SK-N-SH (cell line): ENCODE data around the gene IQCE. TPM values are rescaled to one million over a fixed set of nuclear protein-coding genes. Genes with fewer than 3 reads are reported as not detected.

Experiments used
- CTCF ChIA-PET: fragments of 300-600, 350-600 bp; formaldehyde crosslinking; extraction: SDS; loops from one replicate; lab custom pipeline; 2021; lab: Yijun Ruan, JAX
- POLR2A ChIA-PET: fragments of 350-600 bp; sonication (Branson Sonifier 250); formaldehyde crosslinking; extraction: SDS; loops from one replicate; lab custom pipeline; 2020; ENCODE audit warnings: antibody characterized with exemption, inconsistent platforms; lab: Yijun Ruan, JAX
- DNase-seq: peaks from one replicate; pipeline ENCODE4 v3.0.0; 2012
- H2AFZ ChIP-seq: fragments of 200-600 bp; sonication (generic); 2 replicates; pipeline ENCODE4 v1.8.1; 2016; ENCODE audit warnings: antibody characterized with exemption, mild to moderate bottlenecking, low read depth
- H3F3A ChIP-seq: fragments of 200-600 bp; sonication (generic); replicated peaks from 2 replicates; pipeline ENCODE3; 2016; ENCODE audit warnings: antibody characterized with exemption, mild to moderate bottlenecking; ENCODE audit not compliant: insufficient read depth
- H3K27ac ChIP-seq, 2 experiments: fragments of 200-500 bp in 1 of 2; fragments of 200-600 bp in 1 of 2; sonication (Bioruptor generic) in 1 of 2; sonication (generic), shearing (Covaris generic) in 1 of 2; 2 replicates each; pipeline versions ENCODE4 v1.5.1 to v1.6.1; 2014 to 2016; ENCODE audit warnings: low read depth in 2 of 2, inconsistent platforms in 1 of 2, low read length in 1 of 2, mild to moderate bottlenecking in 1 of 2, mixed read lengths in 1 of 2
- H3K27me3 ChIP-seq: fragments of 200-600 bp; sonication (generic), shearing (Covaris generic); 2 replicates; pipeline ENCODE4 v1.6.1; 2016; ENCODE audit warnings: mixed run types; ENCODE audit not compliant: insufficient read depth
- H3K36me3 ChIP-seq, 2 experiments: fragments of 200-500 bp in 1 of 2; fragments of 200-600 bp in 1 of 2; sonication (Bioruptor generic) in 1 of 2; sonication (generic) in 1 of 2; replicated peaks in 1 of 2; 2 replicates each; pipeline versions ENCODE3 to v1.5.1; 2014 to 2016; ENCODE audit warnings: low read length in 1 of 2, mild to moderate bottlenecking in 1 of 2; ENCODE audit not compliant: insufficient read depth in 2 of 2, control insufficient read depth in 1 of 2
- H3K4me1 ChIP-seq, 2 experiments: fragments of 200-500 bp in 1 of 2; fragments of 200-600 bp in 1 of 2; sonication (Bioruptor generic) in 1 of 2; sonication (generic), shearing (Covaris generic) in 1 of 2; 2 replicates each; pipeline versions ENCODE4 v1.5.1 to v1.6.1; 2014 to 2016; ENCODE audit warnings: low read depth in 1 of 2, low read length in 1 of 2, mixed run types in 1 of 2; ENCODE audit not compliant: insufficient read depth in 2 of 2, control insufficient read depth in 1 of 2
- H3K4me2 ChIP-seq: fragments of 200-600 bp; sonication (generic), shearing (Covaris generic); 2 replicates; pipeline ENCODE4 v1.6.1; 2017; ENCODE audit warnings: mixed run types
- H3K4me3 ChIP-seq, 2 experiments: fragments of 200-500 bp in 1 of 2; fragments of 200-600 bp in 1 of 2; sonication (Bioruptor generic) in 1 of 2; sonication (generic), shearing (Covaris generic) in 1 of 2; 2 replicates each; pipeline versions ENCODE4 v1.5.1 to v1.8.1; 2014 to 2016; ENCODE audit warnings: low read depth in 2 of 2, inconsistent platforms in 1 of 2, low read length in 1 of 2, mild to moderate bottlenecking in 1 of 2, mixed read lengths in 1 of 2, moderate library complexity in 1 of 2
- H3K79me2 ChIP-seq: fragments of 200-600 bp; sonication (generic); 2 replicates; pipeline ENCODE4 v1.8.1; 2017; ENCODE audit warnings: mild to moderate bottlenecking; ENCODE audit not compliant: insufficient read depth
- H3K9ac ChIP-seq: fragments of 200-600 bp; sonication (generic); 2 replicates; pipeline ENCODE4 v1.6.1; 2017; ENCODE audit warnings: mixed run types
- H3K9me2 ChIP-seq: fragments of 200-600 bp; sonication (generic); 2 replicates; pipeline ENCODE4 v1.6.1; 2017; ENCODE audit warnings: mixed run types
- H3K9me3 ChIP-seq: fragments of 200-600 bp; sonication (generic); 2 replicates; pipeline ENCODE4 v1.6.1; 2017; ENCODE audit warnings: mixed run types, mild to moderate bottlenecking, moderate library complexity
- H4K20me1 ChIP-seq: fragments of 200-600 bp; sonication (generic); 2 replicates; pipeline ENCODE4 v1.6.1; 2017; ENCODE audit warnings: mild to moderate bottlenecking, mixed run types; ENCODE audit not compliant: insufficient read depth
- GABPA ChIP-seq: IDR thresholded peaks from 2 replicates; pipeline ENCODE4 v1.4.0; 2012; ENCODE audit warnings: low read depth, mild to moderate bottlenecking
- MEF2A ChIP-seq: IDR thresholded peaks from 2 replicates; pipeline ENCODE4 v1.4.0; 2012; ENCODE audit warnings: low read depth, borderline replicate concordance
- MXI1 ChIP-seq: IDR thresholded peaks from 2 replicates; pipeline ENCODE4 v1.6.1; 2012; ENCODE audit warnings: mild to moderate bottlenecking, low read depth, low read length, improper control_type of control experiment
- RAD21 ChIP-seq: IDR thresholded peaks from 2 replicates; pipeline ENCODE4 v1.6.1; 2012; ENCODE audit warnings: mild to moderate bottlenecking, low read length
- WGBS: methylation state at CpG from one replicate; pipeline ENCODE4 v1.1.6; 2017; ENCODE audit warnings: low lambda C conversion rate; 5-methylcytosine and 5-hydroxymethylcytosine counted together
- polyA plus RNA-seq, 3 experiments: library from polyadenylated mRNA; depleted of rRNA; stranded (reverse); fragments of >200 nt; gene quantifications; 2 replicates each; pipeline ENCODE4 v1.2.3, GENCODE V29; 2012
- TF ChIP-seq, protein P1 (sequence below): IDR thresholded peaks from 2 replicates; pipeline ENCODE4; 2012

IQCE gene
- polyA plus RNA-seq, 1 of the 3 experiments (the other 2 are of a cell fraction) = 14.4 TPM

DNA sequence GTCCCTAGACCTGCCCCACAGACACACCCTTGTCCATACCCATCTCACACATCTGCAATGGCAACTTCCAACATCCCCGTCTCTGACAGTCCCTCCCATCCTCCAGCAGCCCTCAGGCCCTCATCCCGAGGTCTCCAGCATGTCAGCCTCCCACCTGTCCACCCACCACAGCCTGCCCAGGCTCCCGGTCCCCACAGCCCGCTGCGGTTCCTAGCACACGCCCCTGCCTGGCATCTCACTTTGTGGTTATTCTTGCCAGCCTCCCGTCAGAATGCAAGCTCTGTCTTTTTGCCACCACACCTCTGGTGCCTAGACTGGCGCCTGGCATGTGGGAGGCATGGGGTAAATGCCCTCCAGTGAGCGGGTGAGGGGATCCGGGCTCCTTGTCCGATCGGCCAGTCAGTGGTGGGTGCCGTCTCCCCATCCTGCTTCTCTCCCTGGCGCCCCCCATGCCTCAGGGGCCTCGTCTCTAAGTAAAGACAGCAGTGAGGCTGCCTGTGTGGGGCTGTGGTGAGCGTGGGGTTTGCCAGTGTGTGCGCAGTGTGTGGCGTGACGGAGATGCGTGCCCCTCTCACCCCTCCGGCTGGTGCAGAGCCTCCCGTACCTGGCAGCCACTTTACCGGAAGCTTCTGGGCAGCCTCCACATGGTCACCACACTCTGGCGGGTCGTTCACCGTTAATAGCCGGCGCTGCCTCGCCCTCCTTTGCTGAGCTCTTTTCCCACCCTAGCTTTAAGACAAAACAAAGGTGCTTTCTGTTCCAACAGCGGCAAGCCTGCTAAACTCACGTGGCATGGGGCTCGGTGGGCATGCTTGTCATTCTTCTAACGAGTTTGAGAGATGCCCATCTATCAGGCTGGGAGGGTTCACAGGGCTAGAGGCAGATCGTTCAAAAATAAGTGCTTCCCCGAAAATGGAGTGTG lies 44.5 kb downstream of the IQCE start:
- Histone ChIP-seq H3K27me3 (no peaks in the 10 kb centered on the region), H3K79me2 (no peaks in the 10 kb centered on the region), H3K9me3 (no peaks in the 10 kb centered on the region), H3K4me3 (no peak overlapping the region), H3K4me1 (no peaks in the 10 kb centered on the region; a peak in 1 of 4 replicates), H3K36me3 (peaks cover 17 to 27% of the 10 kb centered on the region in 2 experiments), H3K9ac (no peak overlapping the region), H4K20me1 (no peaks in the 10 kb centered on the region), H2AFZ (no peak overlapping the region), H3K9me2 (no peaks in the 10 kb centered on the region), H3K27ac (no peak overlapping the region), H3K4me2 (no peak overlapping the region), H3F3A (no peaks in the 10 kb centered on the region)
- TF ChIP-seq MXI1 = no peak
- TF ChIP-seq, protein P1, sequence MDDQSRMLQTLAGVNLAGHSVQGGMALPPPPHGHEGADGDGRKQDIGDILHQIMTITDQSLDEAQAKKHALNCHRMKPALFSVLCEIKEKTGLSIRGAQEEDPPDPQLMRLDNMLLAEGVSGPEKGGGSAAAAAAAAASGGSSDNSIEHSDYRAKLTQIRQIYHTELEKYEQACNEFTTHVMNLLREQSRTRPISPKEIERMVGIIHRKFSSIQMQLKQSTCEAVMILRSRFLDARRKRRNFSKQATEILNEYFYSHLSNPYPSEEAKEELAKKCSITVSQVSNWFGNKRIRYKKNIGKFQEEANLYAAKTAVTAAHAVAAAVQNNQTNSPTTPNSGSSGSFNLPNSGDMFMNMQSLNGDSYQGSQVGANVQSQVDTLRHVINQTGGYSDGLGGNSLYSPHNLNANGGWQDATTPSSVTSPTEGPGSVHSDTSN = no peak
- TF ChIP-seq GABPA = no peak
- peak; percentile 42 for DNase-seq
- 93% methylated on average over 32 of the region's 35 CpGs for WGBS
- ChIA-PET CTCF (interaction anchor here (1.1 to 2.8 kb wide), 5 partner anchors 10 to 152 kb away, joined by 3 to 16 read pairs (median 5); no protein-coding TSS in a partner anchor), POLR2A (interaction anchor here (0.9 kb wide), 1 partner anchor 8 kb away, joined by 3 read pairs; no protein-coding TSS in a partner anchor)

DNA sequence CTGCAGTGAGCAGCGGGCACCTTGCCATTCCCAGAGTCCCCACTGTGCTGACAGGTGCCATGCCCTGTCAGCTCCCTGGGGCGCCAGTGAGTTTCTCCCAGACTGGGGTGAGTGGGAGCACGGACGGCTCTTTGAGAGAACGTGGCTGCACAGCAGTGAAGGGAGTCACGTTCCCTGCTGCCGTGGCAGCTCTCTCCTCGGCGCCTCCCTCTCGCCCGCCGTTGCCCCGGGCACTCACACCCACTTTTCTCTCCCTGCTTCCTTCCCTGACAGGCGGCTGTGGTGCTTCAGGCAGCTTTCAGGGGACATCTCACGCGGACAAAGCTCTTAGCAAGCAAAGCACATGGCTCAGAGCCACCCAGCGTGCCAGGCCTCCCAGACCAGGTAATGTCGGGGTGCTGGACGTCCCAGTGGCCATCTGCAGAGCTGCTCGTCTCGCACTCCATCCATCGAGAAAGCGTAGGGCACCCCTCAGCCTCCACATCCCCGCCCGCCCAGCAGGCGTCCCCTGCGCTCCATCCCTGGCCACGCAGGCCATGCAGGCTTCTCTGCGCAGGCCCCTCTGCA lies 45.9 kb downstream of the IQCE start:
- Histone ChIP-seq H3K27ac (no peak overlapping the region), H3K79me2 (no peaks in the 10 kb centered on the region), H3K9me2 (no peaks in the 10 kb centered on the region), H2AFZ (no peak overlapping the region), H4K20me1 (no peaks in the 10 kb centered on the region), H3K36me3 (peaks cover 17 to 21% of the 10 kb centered on the region in 2 experiments), H3K27me3 (no peaks in the 10 kb centered on the region), H3K4me2 (no peak overlapping the region), H3K9ac (no peak overlapping the region), H3K9me3 (no peaks in the 10 kb centered on the region), H3F3A (no peaks in the 10 kb centered on the region), H3K4me1 (no peaks in the 10 kb centered on the region; a peak in 1 of 4 replicates), H3K4me3 (no peak overlapping the region)
- WGBS = 95% methylated on average over 29 of the region's 29 CpGs
- peak; percentile 70 for DNase-seq
- POLR2A ChIA-PET = no interaction called here
- CTCF ChIA-PET = interaction anchor here (0.7 to 2.8 kb wide), 15 partner anchors 8 to 153 kb away, joined by 3 to 10 read pairs (median 4); no protein-coding TSS in a partner anchor
- TF ChIP-seq MEF2A (no peak), RAD21 (0 out of 2 replicates have a peak, but pooled peaks have one; percentile 11)
